HL-60 (cell line): ENCODE results near the gene NGF.
A peak's percentile ranks its signal among the peaks of the same experiment; 100 is the strongest.

ENCODE experiments used
- DNase-seq, 2 experiments: peaks; one replicate each; pipeline ENCODE4 v3.0.0-alpha.2; 2010 to 2020; ENCODE audit warnings: low read depth in 1 of 2, low spot score in 1 of 2
- H3K27ac ChIP-seq: fragments of 250-450 bp; sonication (Bioruptor Pico); replicated peaks from 2 replicates; pipeline ENCODE4 v1.5.1; 2020; ENCODE audit warnings: mild to moderate bottlenecking, moderate library complexity
- H3K27me3 ChIP-seq: fragments of 250-450 bp; sonication (Bioruptor Pico); 2 replicates; pipeline ENCODE4 v1.5.1; 2021; ENCODE audit warnings: mild to moderate bottlenecking, moderate library complexity; ENCODE audit not compliant: insufficient read depth, poor library complexity, severe bottlenecking
- H3K4me3 ChIP-seq: replicated peaks from 2 replicates; pipeline ENCODE4 v1.5.1; 2011; ENCODE audit warnings: mild to moderate bottlenecking, control low read depth, low read length; ENCODE audit not compliant: insufficient read depth
- GABPA ChIP-seq: IDR thresholded peaks from 2 replicates; pipeline ENCODE4 v1.6.1; 2012; ENCODE audit warnings: low read depth
- POLR2AphosphoS5 ChIP-seq: IDR thresholded peaks from 2 replicates; pipeline ENCODE4 v1.6.1; 2012; ENCODE audit warnings: low read depth
- SPI1 ChIP-seq: IDR thresholded peaks from 2 replicates; pipeline ENCODE4 v1.6.1; 2012; ENCODE audit warnings: low read depth, mild to moderate bottlenecking, borderline replicate concordance
- TF ChIP-seq, protein P1 (sequence below): IDR thresholded peaks from one replicate; pipeline ENCODE4 v1.5.1; 2011; ENCODE audit warnings: low read length, control low read depth, inconsistent platforms; ENCODE audit not compliant: insufficient read depth
- TF ChIP-seq, protein P2 (sequence below): IDR thresholded peaks from 2 replicates; pipeline ENCODE4 v1.6.1; 2012; ENCODE audit warnings: low read depth; ENCODE audit not compliant: insufficient replicate concordance

NGF gene

DNA sequence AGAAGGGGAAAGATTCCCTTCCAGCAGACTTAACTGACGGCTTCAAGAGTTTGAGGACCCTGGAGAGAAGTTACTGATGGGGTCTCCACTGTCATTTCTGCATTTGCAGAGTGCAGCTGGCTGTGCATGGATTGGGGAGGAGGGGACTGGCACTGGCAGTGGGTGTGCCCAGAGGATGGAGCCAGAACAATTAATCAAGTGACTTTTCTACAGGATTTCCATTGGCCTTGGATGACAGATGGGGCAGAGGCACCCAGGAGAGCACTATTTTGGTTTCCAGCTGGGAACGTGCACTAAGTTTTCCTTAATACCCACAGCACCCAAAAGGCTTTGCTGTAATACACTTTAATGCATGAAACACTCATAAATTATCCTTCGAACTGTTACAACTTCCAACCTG, 1.3 kb downstream of the NGF start:
- TF ChIP-seq, protein P1, sequence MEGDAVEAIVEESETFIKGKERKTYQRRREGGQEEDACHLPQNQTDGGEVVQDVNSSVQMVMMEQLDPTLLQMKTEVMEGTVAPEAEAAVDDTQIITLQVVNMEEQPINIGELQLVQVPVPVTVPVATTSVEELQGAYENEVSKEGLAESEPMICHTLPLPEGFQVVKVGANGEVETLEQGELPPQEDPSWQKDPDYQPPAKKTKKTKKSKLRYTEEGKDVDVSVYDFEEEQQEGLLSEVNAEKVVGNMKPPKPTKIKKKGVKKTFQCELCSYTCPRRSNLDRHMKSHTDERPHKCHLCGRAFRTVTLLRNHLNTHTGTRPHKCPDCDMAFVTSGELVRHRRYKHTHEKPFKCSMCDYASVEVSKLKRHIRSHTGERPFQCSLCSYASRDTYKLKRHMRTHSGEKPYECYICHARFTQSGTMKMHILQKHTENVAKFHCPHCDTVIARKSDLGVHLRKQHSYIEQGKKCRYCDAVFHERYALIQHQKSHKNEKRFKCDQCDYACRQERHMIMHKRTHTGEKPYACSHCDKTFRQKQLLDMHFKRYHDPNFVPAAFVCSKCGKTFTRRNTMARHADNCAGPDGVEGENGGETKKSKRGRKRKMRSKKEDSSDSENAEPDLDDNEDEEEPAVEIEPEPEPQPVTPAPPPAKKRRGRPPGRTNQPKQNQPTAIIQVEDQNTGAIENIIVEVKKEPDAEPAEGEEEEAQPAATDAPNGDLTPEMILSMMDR = no peak
- TF ChIP-seq SPI1 (no peak), POLR2AphosphoS5 (no peak), GABPA (no peak)
- TF ChIP-seq, protein P2, sequence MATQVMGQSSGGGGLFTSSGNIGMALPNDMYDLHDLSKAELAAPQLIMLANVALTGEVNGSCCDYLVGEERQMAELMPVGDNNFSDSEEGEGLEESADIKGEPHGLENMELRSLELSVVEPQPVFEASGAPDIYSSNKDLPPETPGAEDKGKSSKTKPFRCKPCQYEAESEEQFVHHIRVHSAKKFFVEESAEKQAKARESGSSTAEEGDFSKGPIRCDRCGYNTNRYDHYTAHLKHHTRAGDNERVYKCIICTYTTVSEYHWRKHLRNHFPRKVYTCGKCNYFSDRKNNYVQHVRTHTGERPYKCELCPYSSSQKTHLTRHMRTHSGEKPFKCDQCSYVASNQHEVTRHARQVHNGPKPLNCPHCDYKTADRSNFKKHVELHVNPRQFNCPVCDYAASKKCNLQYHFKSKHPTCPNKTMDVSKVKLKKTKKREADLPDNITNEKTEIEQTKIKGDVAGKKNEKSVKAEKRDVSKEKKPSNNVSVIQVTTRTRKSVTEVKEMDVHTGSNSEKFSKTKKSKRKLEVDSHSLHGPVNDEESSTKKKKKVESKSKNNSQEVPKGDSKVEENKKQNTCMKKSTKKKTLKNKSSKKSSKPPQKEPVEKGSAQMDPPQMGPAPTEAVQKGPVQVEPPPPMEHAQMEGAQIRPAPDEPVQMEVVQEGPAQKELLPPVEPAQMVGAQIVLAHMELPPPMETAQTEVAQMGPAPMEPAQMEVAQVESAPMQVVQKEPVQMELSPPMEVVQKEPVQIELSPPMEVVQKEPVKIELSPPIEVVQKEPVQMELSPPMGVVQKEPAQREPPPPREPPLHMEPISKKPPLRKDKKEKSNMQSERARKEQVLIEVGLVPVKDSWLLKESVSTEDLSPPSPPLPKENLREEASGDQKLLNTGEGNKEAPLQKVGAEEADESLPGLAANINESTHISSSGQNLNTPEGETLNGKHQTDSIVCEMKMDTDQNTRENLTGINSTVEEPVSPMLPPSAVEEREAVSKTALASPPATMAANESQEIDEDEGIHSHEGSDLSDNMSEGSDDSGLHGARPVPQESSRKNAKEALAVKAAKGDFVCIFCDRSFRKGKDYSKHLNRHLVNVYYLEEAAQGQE = no peak
- Histone ChIP-seq H3K27me3 (peaks cover 27% of the 10 kb centered on the region), H3K27ac (no peak overlapping the region), H3K4me3 (no peak overlapping the region)
- DNase-seq = no peak

DNA sequence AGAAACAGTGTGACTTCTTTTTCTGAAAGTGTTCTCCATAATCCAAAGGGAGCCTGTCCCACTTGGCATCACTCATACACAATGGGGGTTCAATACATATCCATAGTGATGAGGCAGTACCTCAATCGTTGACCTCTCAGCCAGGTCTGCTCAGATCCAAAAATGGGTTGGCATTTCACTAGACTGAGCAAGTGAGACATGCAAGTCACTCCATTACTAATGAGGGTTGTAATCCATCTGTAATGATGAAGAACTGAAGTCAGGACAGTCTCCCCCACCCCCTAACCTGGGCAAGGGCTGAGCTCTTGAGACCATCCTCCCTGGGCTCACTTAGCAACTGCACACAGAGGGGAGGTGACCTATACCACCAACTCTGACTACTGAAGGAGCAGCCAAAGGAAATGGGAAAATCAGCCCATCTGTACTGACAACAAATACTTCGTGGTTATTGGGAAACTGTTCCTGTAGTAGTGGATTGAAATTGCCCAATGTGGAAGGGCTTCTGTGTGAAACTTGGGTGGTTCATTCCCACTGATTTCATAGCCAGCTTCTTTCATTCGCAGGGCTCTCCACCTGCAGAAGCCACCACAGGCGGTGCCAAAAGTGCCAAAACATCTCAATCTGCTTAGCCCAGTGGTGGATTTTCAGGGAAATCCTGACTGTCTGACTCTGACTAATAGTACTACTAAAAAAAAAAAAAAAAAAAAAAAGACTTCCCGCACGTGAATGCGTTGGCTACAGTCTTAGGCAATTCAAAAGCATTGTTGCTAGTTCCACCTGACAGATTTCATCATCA, 5.0 kb downstream of the NGF start:
- no peak for TF ChIP-seq SPI1
- TF ChIP-seq POLR2AphosphoS5 = no peak
- no peak for TF ChIP-seq GABPA
- Histone ChIP-seq H3K27ac (no peak overlapping the region), H3K4me3 (no peak overlapping the region), H3K27me3 (peaks cover 6% of the 10 kb centered on the region)
- DNase-seq = peak; percentile 57 to 79

DNA sequence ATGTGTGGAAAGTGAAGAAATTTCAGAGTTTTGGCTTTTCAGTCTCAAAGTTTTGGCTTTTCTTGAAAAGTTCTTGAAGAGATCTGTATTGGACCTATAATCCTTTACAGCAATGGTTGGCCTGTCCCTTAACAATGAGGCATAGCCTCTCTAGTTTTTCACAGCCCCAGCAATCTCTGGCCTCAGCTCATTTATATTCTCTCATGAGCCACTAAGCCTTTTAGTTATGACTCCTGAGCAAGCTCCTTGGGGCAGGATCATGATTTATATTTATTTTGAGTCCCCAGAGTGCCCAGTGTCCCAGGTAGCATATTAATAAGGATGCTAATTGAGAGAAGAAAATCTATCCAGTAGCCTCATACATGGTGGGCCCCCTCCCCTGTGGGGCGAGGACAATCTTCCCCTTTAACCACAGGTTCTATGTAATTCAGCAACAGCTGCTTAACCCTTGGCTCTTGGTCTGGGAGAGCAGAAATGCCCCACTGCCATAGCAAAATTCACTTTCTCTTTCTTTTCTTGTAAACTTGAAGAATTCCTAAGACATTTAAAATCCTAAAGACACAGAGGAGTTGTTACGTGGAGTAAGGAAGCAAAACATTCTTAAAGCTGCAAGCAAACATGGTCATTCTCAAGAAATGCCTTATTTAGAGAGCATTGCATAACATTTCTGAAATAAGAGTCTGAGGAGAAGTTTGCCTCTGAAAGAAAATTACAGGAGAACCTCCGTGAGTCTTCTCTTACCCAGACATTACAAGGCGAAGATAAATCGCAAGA, 6.3 kb downstream of the NGF start:
- no peak overlapping the region for H3K27ac ChIP-seq
- no peaks in the 10 kb centered on the region for H3K27me3 ChIP-seq
- H3K4me3 ChIP-seq = no peak overlapping the region
- TF ChIP-seq GABPA = no peak
- no peak for TF ChIP-seq POLR2AphosphoS5
- TF ChIP-seq, protein P2 = no peak
- TF ChIP-seq SPI1 = no peak
- TF ChIP-seq, protein P1 = no peak
- DNase-seq = no peak

DNA sequence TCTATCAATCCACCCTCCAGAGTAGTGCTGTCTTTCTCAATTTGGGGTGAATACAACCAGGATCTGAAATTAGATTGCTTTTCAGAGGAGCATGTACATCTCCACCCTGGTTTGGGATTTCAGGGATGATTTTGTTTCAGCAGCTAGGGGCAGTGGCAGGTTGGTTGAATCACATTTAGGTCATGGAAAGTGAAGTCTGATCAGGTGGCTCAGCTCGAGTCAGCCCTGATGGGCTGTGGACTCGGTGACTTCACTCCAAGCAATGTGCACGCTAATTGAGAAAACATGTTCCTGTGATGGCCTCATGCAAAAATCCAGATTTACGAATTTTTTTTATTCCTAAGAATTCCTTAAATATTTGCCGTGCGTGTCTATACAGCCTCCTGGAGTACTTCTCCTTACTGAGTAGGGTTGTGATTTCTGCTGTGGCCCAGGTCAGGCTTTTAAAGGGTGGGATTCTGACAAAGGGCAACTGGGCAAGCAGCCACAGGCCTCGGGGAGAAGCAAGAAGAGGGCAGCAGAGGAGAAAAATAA, 7.5 kb downstream of the NGF start:
- Histone ChIP-seq H3K27ac (no peak overlapping the region), H3K4me3 (no peak overlapping the region), H3K27me3 (no peaks in the 10 kb centered on the region)
- DNase-seq = no peak
- TF ChIP-seq, protein P2 = no peak
- no peak for TF ChIP-seq GABPA
